SK-N-SH (cell line): ENCODE measurements around the gene ADCY7. TPM values are rescaled to one million over a fixed set of nuclear protein-coding genes. Genes with fewer than 3 reads are reported as not detected.

Experiments
- CTCF ChIA-PET: fragments of 300-600, 350-600 bp; formaldehyde crosslinking; extraction: SDS; loops from one replicate; lab custom pipeline; 2021; lab: Yijun Ruan, JAX
- POLR2A ChIA-PET: fragments of 350-600 bp; sonication (Branson Sonifier 250); formaldehyde crosslinking; extraction: SDS; loops from one replicate; lab custom pipeline; 2020; ENCODE audit warnings: antibody characterized with exemption, inconsistent platforms; lab: Yijun Ruan, JAX
- DNase-seq: peaks from one replicate; pipeline ENCODE4 v3.0.0; 2012
- H2AFZ ChIP-seq: fragments of 200-600 bp; sonication (generic); 2 replicates; pipeline ENCODE4 v1.8.1; 2016; ENCODE audit warnings: antibody characterized with exemption, mild to moderate bottlenecking, low read depth
- H3F3A ChIP-seq: fragments of 200-600 bp; sonication (generic); replicated peaks from 2 replicates; pipeline ENCODE3; 2016; ENCODE audit warnings: antibody characterized with exemption, mild to moderate bottlenecking; ENCODE audit not compliant: insufficient read depth
- H3K27ac ChIP-seq, 2 experiments: fragments of 200-500 bp in 1 of 2; fragments of 200-600 bp in 1 of 2; sonication (Bioruptor generic) in 1 of 2; sonication (generic), shearing (Covaris generic) in 1 of 2; 2 replicates each; pipeline versions ENCODE4 v1.5.1 to v1.6.1; 2014 to 2016; ENCODE audit warnings: low read depth in 2 of 2, inconsistent platforms in 1 of 2, low read length in 1 of 2, mild to moderate bottlenecking in 1 of 2, mixed read lengths in 1 of 2
- H3K27me3 ChIP-seq: fragments of 200-600 bp; sonication (generic), shearing (Covaris generic); 2 replicates; pipeline ENCODE4 v1.6.1; 2016; ENCODE audit warnings: mixed run types; ENCODE audit not compliant: insufficient read depth
- H3K36me3 ChIP-seq, 2 experiments: fragments of 200-500 bp in 1 of 2; fragments of 200-600 bp in 1 of 2; sonication (Bioruptor generic) in 1 of 2; sonication (generic) in 1 of 2; replicated peaks in 1 of 2; 2 replicates each; pipeline versions ENCODE3 to v1.5.1; 2014 to 2016; ENCODE audit warnings: low read length in 1 of 2, mild to moderate bottlenecking in 1 of 2; ENCODE audit not compliant: insufficient read depth in 2 of 2, control insufficient read depth in 1 of 2
- H3K4me1 ChIP-seq, 2 experiments: fragments of 200-500 bp in 1 of 2; fragments of 200-600 bp in 1 of 2; sonication (Bioruptor generic) in 1 of 2; sonication (generic), shearing (Covaris generic) in 1 of 2; 2 replicates each; pipeline versions ENCODE4 v1.5.1 to v1.6.1; 2014 to 2016; ENCODE audit warnings: low read depth in 1 of 2, low read length in 1 of 2, mixed run types in 1 of 2; ENCODE audit not compliant: insufficient read depth in 2 of 2, control insufficient read depth in 1 of 2
- H3K4me2 ChIP-seq: fragments of 200-600 bp; sonication (generic), shearing (Covaris generic); 2 replicates; pipeline ENCODE4 v1.6.1; 2017; ENCODE audit warnings: mixed run types
- H3K4me3 ChIP-seq, 2 experiments: fragments of 200-500 bp in 1 of 2; fragments of 200-600 bp in 1 of 2; sonication (Bioruptor generic) in 1 of 2; sonication (generic), shearing (Covaris generic) in 1 of 2; 2 replicates each; pipeline versions ENCODE4 v1.5.1 to v1.8.1; 2014 to 2016; ENCODE audit warnings: low read depth in 2 of 2, inconsistent platforms in 1 of 2, low read length in 1 of 2, mild to moderate bottlenecking in 1 of 2, mixed read lengths in 1 of 2, moderate library complexity in 1 of 2
- H3K79me2 ChIP-seq: fragments of 200-600 bp; sonication (generic); 2 replicates; pipeline ENCODE4 v1.8.1; 2017; ENCODE audit warnings: mild to moderate bottlenecking; ENCODE audit not compliant: insufficient read depth
- H3K9ac ChIP-seq: fragments of 200-600 bp; sonication (generic); 2 replicates; pipeline ENCODE4 v1.6.1; 2017; ENCODE audit warnings: mixed run types
- H3K9me2 ChIP-seq: fragments of 200-600 bp; sonication (generic); 2 replicates; pipeline ENCODE4 v1.6.1; 2017; ENCODE audit warnings: mixed run types
- H3K9me3 ChIP-seq: fragments of 200-600 bp; sonication (generic); 2 replicates; pipeline ENCODE4 v1.6.1; 2017; ENCODE audit warnings: mixed run types, mild to moderate bottlenecking, moderate library complexity
- H4K20me1 ChIP-seq: fragments of 200-600 bp; sonication (generic); 2 replicates; pipeline ENCODE4 v1.6.1; 2017; ENCODE audit warnings: mild to moderate bottlenecking, mixed run types; ENCODE audit not compliant: insufficient read depth
- GABPA ChIP-seq: IDR thresholded peaks from 2 replicates; pipeline ENCODE4 v1.4.0; 2012; ENCODE audit warnings: low read depth, mild to moderate bottlenecking
- MAX ChIP-seq: IDR thresholded peaks from 2 replicates; pipeline ENCODE4 v1.4.0; 2012; ENCODE audit warnings: low read depth
- NFIC ChIP-seq: IDR thresholded peaks from 2 replicates; pipeline ENCODE4 v1.4.0; 2012; ENCODE audit warnings: borderline replicate concordance
- NRF1 ChIP-seq: IDR thresholded peaks from 2 replicates; pipeline ENCODE4 v1.6.1; 2012; ENCODE audit warnings: low read depth, mild to moderate bottlenecking, low read length
- POLR2AphosphoS5 ChIP-seq: IDR thresholded peaks from 2 replicates; pipeline ENCODE4 v1.6.1; 2012; ENCODE audit warnings: low read depth, low read length
- RAD21 ChIP-seq: IDR thresholded peaks from 2 replicates; pipeline ENCODE4 v1.6.1; 2012; ENCODE audit warnings: mild to moderate bottlenecking, low read length
- RFX5 ChIP-seq: IDR thresholded peaks from 2 replicates; pipeline ENCODE4 v1.6.1; 2012; ENCODE audit warnings: mild to moderate bottlenecking, improper control_type of control experiment, low read length
- RXRA ChIP-seq: IDR thresholded peaks from 2 replicates; pipeline ENCODE4 v1.4.0; 2012; ENCODE audit warnings: low read depth, mild to moderate bottlenecking, borderline replicate concordance
- SIN3A ChIP-seq: IDR thresholded peaks from 2 replicates; pipeline ENCODE4 v1.6.1; 2012; ENCODE audit warnings: low read depth, mild to moderate bottlenecking, low read length, moderate library complexity, borderline replicate concordance
- SMC3 ChIP-seq: IDR thresholded peaks from 2 replicates; pipeline ENCODE4 v1.6.1; 2012; ENCODE audit warnings: low read depth, low read length, improper control_type of control experiment
- TAF1 ChIP-seq: IDR thresholded peaks from 2 replicates; pipeline ENCODE4 v1.6.1; 2012; ENCODE audit warnings: low read depth, mild to moderate bottlenecking, low read length, moderate library complexity, borderline replicate concordance
- TCF12 ChIP-seq: IDR thresholded peaks from 2 replicates; pipeline ENCODE4 v1.4.0; 2012
- TEAD4 ChIP-seq: IDR thresholded peaks from 2 replicates; pipeline ENCODE4 v1.4.0; 2012; ENCODE audit warnings: mild to moderate bottlenecking, borderline replicate concordance; ENCODE audit not compliant: insufficient read depth
- ZBTB33 ChIP-seq: IDR thresholded peaks from 2 replicates; pipeline ENCODE4 v1.4.0; 2012; ENCODE audit warnings: low read depth, borderline replicate concordance
- WGBS: methylation state at CpG from one replicate; pipeline ENCODE4 v1.1.6; 2017; ENCODE audit warnings: low lambda C conversion rate; 5-methylcytosine and 5-hydroxymethylcytosine counted together
- polyA plus RNA-seq, 3 experiments: library from polyadenylated mRNA; depleted of rRNA; stranded (reverse); fragments of >200 nt; gene quantifications; 2 replicates each; pipeline ENCODE4 v1.2.3, GENCODE V29; 2012
- TF ChIP-seq, protein P1 (sequence below): IDR thresholded peaks from 2 replicates; pipeline ENCODE4 v1.6.1; 2012; ENCODE audit warnings: mild to moderate bottlenecking, low read depth, low read length, moderate library complexity
- TF ChIP-seq, protein P2 (sequence below): fragments of 200-600 bp; sonication (generic); IDR thresholded peaks from 2 replicates; pipeline ENCODE4 v1.6.1; 2017; ENCODE audit warnings: antibody characterized with exemption, mild to moderate bottlenecking, moderate library complexity

Gene ADCY7
- polyA plus RNA-seq, 1 of the 3 experiments (the other 2 are of a cell fraction): 14.3 TPM

GRCh38 chr16:50298591-50299507 lies 32.5 kb downstream of the ADCY7 start:
- CTCF ChIA-PET: interaction anchor here (1.1 to 1.5 kb wide), 4 partner anchors 11 to 56 kb away, joined by 3 to 5 read pairs (median 3); no protein-coding TSS in a partner anchor
- DNase-seq: peak; percentile 14
- no peak for TF ChIP-seq NFIC
- TF ChIP-seq, protein P1, sequence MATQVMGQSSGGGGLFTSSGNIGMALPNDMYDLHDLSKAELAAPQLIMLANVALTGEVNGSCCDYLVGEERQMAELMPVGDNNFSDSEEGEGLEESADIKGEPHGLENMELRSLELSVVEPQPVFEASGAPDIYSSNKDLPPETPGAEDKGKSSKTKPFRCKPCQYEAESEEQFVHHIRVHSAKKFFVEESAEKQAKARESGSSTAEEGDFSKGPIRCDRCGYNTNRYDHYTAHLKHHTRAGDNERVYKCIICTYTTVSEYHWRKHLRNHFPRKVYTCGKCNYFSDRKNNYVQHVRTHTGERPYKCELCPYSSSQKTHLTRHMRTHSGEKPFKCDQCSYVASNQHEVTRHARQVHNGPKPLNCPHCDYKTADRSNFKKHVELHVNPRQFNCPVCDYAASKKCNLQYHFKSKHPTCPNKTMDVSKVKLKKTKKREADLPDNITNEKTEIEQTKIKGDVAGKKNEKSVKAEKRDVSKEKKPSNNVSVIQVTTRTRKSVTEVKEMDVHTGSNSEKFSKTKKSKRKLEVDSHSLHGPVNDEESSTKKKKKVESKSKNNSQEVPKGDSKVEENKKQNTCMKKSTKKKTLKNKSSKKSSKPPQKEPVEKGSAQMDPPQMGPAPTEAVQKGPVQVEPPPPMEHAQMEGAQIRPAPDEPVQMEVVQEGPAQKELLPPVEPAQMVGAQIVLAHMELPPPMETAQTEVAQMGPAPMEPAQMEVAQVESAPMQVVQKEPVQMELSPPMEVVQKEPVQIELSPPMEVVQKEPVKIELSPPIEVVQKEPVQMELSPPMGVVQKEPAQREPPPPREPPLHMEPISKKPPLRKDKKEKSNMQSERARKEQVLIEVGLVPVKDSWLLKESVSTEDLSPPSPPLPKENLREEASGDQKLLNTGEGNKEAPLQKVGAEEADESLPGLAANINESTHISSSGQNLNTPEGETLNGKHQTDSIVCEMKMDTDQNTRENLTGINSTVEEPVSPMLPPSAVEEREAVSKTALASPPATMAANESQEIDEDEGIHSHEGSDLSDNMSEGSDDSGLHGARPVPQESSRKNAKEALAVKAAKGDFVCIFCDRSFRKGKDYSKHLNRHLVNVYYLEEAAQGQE: no peak
- TF ChIP-seq TAF1: no peak
- no peak for TF ChIP-seq ZBTB33
- no peak for TF ChIP-seq TCF12
- no peak for TF ChIP-seq TEAD4
- no peak for TF ChIP-seq RXRA
- no peak for TF ChIP-seq NRF1
- no peak for TF ChIP-seq RFX5
- TF ChIP-seq RAD21: no peak
- no peak for TF ChIP-seq SIN3A
- TF ChIP-seq SMC3: no peak
- TF ChIP-seq, protein P2, sequence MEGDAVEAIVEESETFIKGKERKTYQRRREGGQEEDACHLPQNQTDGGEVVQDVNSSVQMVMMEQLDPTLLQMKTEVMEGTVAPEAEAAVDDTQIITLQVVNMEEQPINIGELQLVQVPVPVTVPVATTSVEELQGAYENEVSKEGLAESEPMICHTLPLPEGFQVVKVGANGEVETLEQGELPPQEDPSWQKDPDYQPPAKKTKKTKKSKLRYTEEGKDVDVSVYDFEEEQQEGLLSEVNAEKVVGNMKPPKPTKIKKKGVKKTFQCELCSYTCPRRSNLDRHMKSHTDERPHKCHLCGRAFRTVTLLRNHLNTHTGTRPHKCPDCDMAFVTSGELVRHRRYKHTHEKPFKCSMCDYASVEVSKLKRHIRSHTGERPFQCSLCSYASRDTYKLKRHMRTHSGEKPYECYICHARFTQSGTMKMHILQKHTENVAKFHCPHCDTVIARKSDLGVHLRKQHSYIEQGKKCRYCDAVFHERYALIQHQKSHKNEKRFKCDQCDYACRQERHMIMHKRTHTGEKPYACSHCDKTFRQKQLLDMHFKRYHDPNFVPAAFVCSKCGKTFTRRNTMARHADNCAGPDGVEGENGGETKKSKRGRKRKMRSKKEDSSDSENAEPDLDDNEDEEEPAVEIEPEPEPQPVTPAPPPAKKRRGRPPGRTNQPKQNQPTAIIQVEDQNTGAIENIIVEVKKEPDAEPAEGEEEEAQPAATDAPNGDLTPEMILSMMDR: no peak
- TF ChIP-seq MAX: no peak
- TF ChIP-seq POLR2AphosphoS5: no peak
- TF ChIP-seq GABPA: no peak

More at GRCh38 chr16:50298591-50299507, 32.5 kb downstream of the ADCY7 start:
- WGBS: 94% methylated on average over 11 of the region's 29 CpGs
- Histone ChIP-seq H3K4me2 (no peak overlapping the region), H4K20me1 (no peaks in the 10 kb centered on the region), H3K9me2 (no peaks in the 10 kb centered on the region), H3K27ac (no peak overlapping the region; a peak in 2 of 4 replicates), H3K4me1 (peaks cover 0 to 21% of the 10 kb centered on the region in 2 experiments; a peak in 1 of 4 replicates), H3K36me3 (peaks cover 0 to 2% of the 10 kb centered on the region in 2 experiments), H3K4me3 (no peak overlapping the region), H3K79me2 (no peaks in the 10 kb centered on the region), H3F3A (no peaks in the 10 kb centered on the region), H3K27me3 (no peaks in the 10 kb centered on the region), H2AFZ (no peak overlapping the region), H3K9me3 (no peaks in the 10 kb centered on the region), H3K9ac (no peak overlapping the region)
- POLR2A ChIA-PET: interaction anchor here (2.0 kb wide), 1 partner anchor 14 kb away, joined by 8 read pairs; no protein-coding TSS in a partner anchor
